T-helper 2 cell (primary cell): ENCODE measurements around the gene KRTAP2-1.
"Not testable (repeated sequence)": the region's sequence is repeated elsewhere in the genome, so short reads cannot be mapped to it uniquely, and the experiment has no call there.

Experiments used
- DNase-seq, 5 experiments: peaks; one replicate each; pipeline versions ENCODE4 v3.0.0 to v3.0.0-alpha.2; 2012 to 2022

Gene KRTAP2-1

GRCh38 chr17:41057547-41057946 lies 10.4 kb upstream of the KRTAP2-1 start:
- DNase-seq: no peak

- DNase-seq: not testable (repeated sequence)
Observed at GRCh38 chr17:41055130-41055529, 8.0 kb upstream of the KRTAP2-1 start, which contains the start of gene KRTAP2-2. Gene KRTAP2-2, minus strand, starts transcription at chr17:41055230. Its CDS starts 19 bp downstream, at chr17:41055211.

- DNase-seq: not testable (repeated sequence)
Observed at GRCh38 chr17:41054556-41054955, 7.4 kb upstream of the KRTAP2-1 start.

- DNase-seq: no peak
Observed at GRCh38 chr17:41054025-41054424, 6.9 kb upstream of the KRTAP2-1 start.

GRCh38 chr17:41052566-41052965 lies 5.5 kb upstream of the KRTAP2-1 start:
- DNase-seq: no peak

- DNase-seq: no peak
Observed at GRCh38 chr17:41049110-41049509, 2.0 kb upstream of the KRTAP2-1 start.

- no peak for DNase-seq
Observed at GRCh38 chr17:41048441-41048840, 1.3 kb upstream of the KRTAP2-1 start.

- no peak for DNase-seq
Observed at GRCh38 chr17:41042953-41043352, 4.2 kb downstream of the KRTAP2-1 start.

- not testable (repeated sequence) for DNase-seq
Observed at GRCh38 chr17:41040783-41041571, 6.1 kb downstream of the KRTAP2-1 start, which contains the start of gene KRTAP1-1. Gene KRTAP1-1, minus strand, starts transcription at chr17:41041450. Its CDS starts 53 bp downstream, at chr17:41041397.

GRCh38 chr17:41037853-41038350 lies 9.2 kb downstream of the KRTAP2-1 start:
- DNase-seq: no peak

- DNase-seq: not testable (repeated sequence)
Observed at GRCh38 chr17:41034346-41034935, 12.7 kb downstream of the KRTAP2-1 start, which contains the start of gene KRTAP1-3. Gene KRTAP1-3, minus strand, starts transcription at chr17:41034874. Its CDS starts 53 bp downstream, at chr17:41034821.

- no peak for DNase-seq
Observed at GRCh38 chr17:41029633-41030245, 17.4 kb downstream of the KRTAP2-1 start, which contains the start of gene KRTAP1-4. Gene KRTAP1-4, minus strand, starts transcription at chr17:41030195. Its CDS starts 117 bp downstream, at chr17:41030078.

- DNase-seq: no peak
Observed at GRCh38 chr17:41026715-41027471, 20.2 kb downstream of the KRTAP2-1 start, which contains the start of gene KRTAP1-5. Gene KRTAP1-5, minus strand, starts transcription at chr17:41027208. Its CDS starts 53 bp downstream, at chr17:41027155.

GRCh38 chr17:41024697-41025096 lies 22.4 kb downstream of the KRTAP2-1 start:
- DNase-seq: no peak

- DNase-seq: no peak
Observed at GRCh38 chr17:41020336-41020735, 26.8 kb downstream of the KRTAP2-1 start.

- no peak for DNase-seq
Observed at GRCh38 chr17:41019415-41019814, 27.7 kb downstream of the KRTAP2-1 start.

- no peak for DNase-seq
Observed at GRCh38 chr17:41018541-41018940, 28.6 kb downstream of the KRTAP2-1 start.

GRCh38 chr17:41016578-41017215 lies 30.4 kb downstream of the KRTAP2-1 start:
- no peak for DNase-seq

- no peak for DNase-seq
Observed at GRCh38 chr17:41015454-41015853, 31.7 kb downstream of the KRTAP2-1 start.

- DNase-seq: no peak
Observed at GRCh38 chr17:41013606-41014005, 33.5 kb downstream of the KRTAP2-1 start.

GRCh38 chr17:41013181-41013580 lies 33.9 kb downstream of the KRTAP2-1 start:
- no peak for DNase-seq
